Activated CD4-positive, alpha-beta T cell treated with anti-CD3 and anti-CD28 coated beads for 24 hours (primary cell): ENCODE measurements around the gene CEP95.

Experiments used
- DNase-seq, 2 donors: peaks; one replicate each; pipeline ENCODE4 v3.0.0-alpha.2; 2020; ENCODE audit warnings: low read depth in 2 of 2

The CEP95 gene

GRCh38 chr17:64520359-64520758, 13.6 kb downstream of the CEP95 start:
- no peak for DNase-seq

GRCh38 chr17:64527914-64528313, 21.1 kb downstream of the CEP95 start:
- DNase-seq: no peak

GRCh38 chr17:64529221-64529620, 22.4 kb downstream of the CEP95 start:
- DNase-seq: no peak

- DNase-seq: no peak
Observed at GRCh38 chr17:64531955-64532371, 25.2 kb downstream of the CEP95 start.

- DNase-seq: no peak
Observed at GRCh38 chr17:64532409-64532808, 25.6 kb downstream of the CEP95 start.

- DNase-seq: no peak
Observed at GRCh38 chr17:64533784-64534183, 27.0 kb downstream of the CEP95 start.

- no peak for DNase-seq
Observed at GRCh38 chr17:64534187-64534586, 27.4 kb downstream of the CEP95 start.

- DNase-seq: no peak
Observed at GRCh38 chr17:64535357-64535756, 28.6 kb downstream of the CEP95 start.

- no peak for DNase-seq
Observed at GRCh38 chr17:64536913-64537312, 30.1 kb downstream of the CEP95 start.

GRCh38 chr17:64537488-64537887, 30.7 kb downstream of the CEP95 start:
- no peak for DNase-seq

- no peak for DNase-seq
Observed at GRCh38 chr17:64538508-64539130, 31.8 kb downstream of the CEP95 start.

- DNase-seq: no peak
Observed at GRCh38 chr17:64540118-64540776, 33.5 kb downstream of the CEP95 start.

- no peak for DNase-seq
Observed at GRCh38 chr17:64544742-64545141, 38.0 kb downstream of the CEP95 start.

- no peak for DNase-seq
Observed at GRCh38 chr17:64546716-64547115, 39.9 kb downstream of the CEP95 start.

GRCh38 chr17:64547319-64547718, 40.5 kb downstream of the CEP95 start:
- no peak for DNase-seq

- DNase-seq: no peak
Observed at GRCh38 chr17:64551461-64551860, 44.7 kb downstream of the CEP95 start.

- DNase-seq: no peak
Observed at GRCh38 chr17:64554028-64554637, 47.4 kb downstream of the CEP95 start.

GRCh38 chr17:64555281-64555680, 48.5 kb downstream of the CEP95 start:
- DNase-seq: no peak

- no peak for DNase-seq
Observed at GRCh38 chr17:64564098-64564497, 57.3 kb downstream of the CEP95 start.

- no peak for DNase-seq
Observed at GRCh38 chr17:64565563-64565962, 58.8 kb downstream of the CEP95 start.

- no peak for DNase-seq
Observed at GRCh38 chr17:64571746-64572145, 65.0 kb downstream of the CEP95 start.

GRCh38 chr17:64572682-64573154, 65.9 kb downstream of the CEP95 start:
- no peak for DNase-seq

GRCh38 chr17:64573214-64573613, 66.4 kb downstream of the CEP95 start:
- no peak for DNase-seq
